Pons (tissue), 1 donor: ENCODE measurements around the gene CBX7.

Source experiments
- DNase-seq: peaks from one replicate; pipeline ENCODE4 v3.0.0-alpha.2; 2016; ENCODE audit warnings: low spot score

CBX7 gene

GRCh38 chr22:39147335-39148025, 5.0 kb downstream of the CBX7 start:
- no peak for DNase-seq

- peak; percentile 30 for DNase-seq
These were observed 6.0 kb downstream of the CBX7 start for GRCh38 chr22:39146256-39147101.

- DNase-seq, result peak; percentile 25
These were observed 8.2 kb downstream of the CBX7 start for GRCh38 chr22:39144101-39144767.

GRCh38 chr22:39142088-39142680, 10.3 kb downstream of the CBX7 start:
- no peak for DNase-seq

- DNase-seq, result no peak
These were observed 12.5 kb downstream of the CBX7 start for GRCh38 chr22:39139933-39140332.

GRCh38 chr22:39138357-39138997, 14.0 kb downstream of the CBX7 start:
- DNase-seq, result no peak

- DNase-seq, result no peak
These were observed 16.2 kb downstream of the CBX7 start for GRCh38 chr22:39136317-39136716.

GRCh38 chr22:39135092-39135896, 17.2 kb downstream of the CBX7 start:
- no peak for DNase-seq

- DNase-seq, result no peak
These were observed 18.0 kb downstream of the CBX7 start for GRCh38 chr22:39134366-39135091.

- no peak for DNase-seq
These were observed 18.6 kb downstream of the CBX7 start for GRCh38 chr22:39133871-39134270.

GRCh38 chr22:39132871-39133524, 19.5 kb downstream of the CBX7 start:
- no peak for DNase-seq

GRCh38 chr22:39132281-39132680, 20.2 kb downstream of the CBX7 start:
- no peak for DNase-seq

GRCh38 chr22:39130892-39131855, 21.3 kb downstream of the CBX7 start:
- DNase-seq, result no peak

- no peak for DNase-seq
These were observed 22.3 kb downstream of the CBX7 start for GRCh38 chr22:39130152-39130704.

- no peak for DNase-seq
These were observed 22.7 kb downstream of the CBX7 start for GRCh38 chr22:39129746-39130145.

GRCh38 chr22:39129081-39129480, 23.4 kb downstream of the CBX7 start:
- DNase-seq, result no peak

GRCh38 chr22:39128508-39128907, 24.0 kb downstream of the CBX7 start:
- no peak for DNase-seq

- DNase-seq, result no peak
These were observed 26.9 kb downstream of the CBX7 start for GRCh38 chr22:39125622-39126021.
